ENCODE data around the gene ERICH3.

The ERICH3 gene, protein sequence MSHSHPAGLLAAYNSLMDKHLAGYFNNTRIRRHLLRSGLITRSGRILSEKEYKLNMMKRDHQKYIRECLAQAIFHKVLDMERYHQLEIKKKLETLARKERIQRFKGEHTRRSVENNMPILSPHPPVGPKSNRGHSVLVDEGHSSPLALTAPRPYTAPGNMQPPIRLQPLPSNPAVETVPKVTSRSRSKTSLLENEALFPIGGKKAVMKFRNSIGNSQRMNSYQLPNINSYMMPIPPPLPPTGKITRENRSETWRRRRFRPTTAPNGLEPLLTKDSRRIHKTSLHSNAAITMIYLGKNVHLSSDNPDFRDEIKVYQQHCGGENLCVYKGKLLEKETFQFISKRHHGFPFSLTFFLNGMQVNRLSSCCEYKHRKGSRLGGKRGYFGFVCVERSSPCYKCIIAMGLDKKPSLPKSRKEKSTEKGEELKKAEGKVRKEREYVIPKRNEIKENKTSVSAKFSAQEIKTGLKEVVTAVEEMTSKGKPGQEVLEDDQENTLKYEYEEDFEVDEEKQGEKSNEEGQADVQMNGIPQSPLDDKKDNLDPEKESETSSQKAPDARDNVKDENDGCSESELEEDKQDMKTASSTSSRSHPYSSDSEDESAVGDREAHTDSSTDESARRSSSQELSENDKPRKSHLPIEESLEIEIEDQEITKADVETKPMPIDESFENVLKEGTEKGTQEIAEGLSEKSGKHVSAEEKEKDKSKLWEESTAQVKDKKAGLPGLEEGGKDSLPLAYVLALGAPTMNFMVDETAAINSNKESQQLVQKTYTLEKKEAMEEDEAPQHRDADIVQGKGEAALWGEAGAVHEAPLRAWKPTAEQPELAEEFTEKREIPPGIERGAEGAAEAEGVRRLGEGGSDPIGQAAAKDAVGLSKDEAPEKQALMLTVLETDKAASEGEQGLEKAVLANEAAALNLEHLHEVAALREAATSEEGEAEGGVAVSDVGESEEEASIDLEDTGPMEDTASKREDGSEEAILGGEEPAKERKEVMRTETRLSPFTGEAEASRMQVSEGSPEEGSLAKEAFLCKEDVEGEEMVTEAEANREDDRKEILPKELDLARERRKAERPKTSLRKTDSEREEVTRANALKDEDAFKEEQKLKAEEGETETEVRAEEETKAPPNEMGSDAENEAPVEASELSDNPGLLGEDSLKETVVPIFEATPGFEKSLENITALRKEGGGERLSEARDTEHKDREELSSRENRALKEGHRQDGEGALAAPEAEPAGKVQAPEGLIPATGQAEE (N-terminal part only)

DNA sequence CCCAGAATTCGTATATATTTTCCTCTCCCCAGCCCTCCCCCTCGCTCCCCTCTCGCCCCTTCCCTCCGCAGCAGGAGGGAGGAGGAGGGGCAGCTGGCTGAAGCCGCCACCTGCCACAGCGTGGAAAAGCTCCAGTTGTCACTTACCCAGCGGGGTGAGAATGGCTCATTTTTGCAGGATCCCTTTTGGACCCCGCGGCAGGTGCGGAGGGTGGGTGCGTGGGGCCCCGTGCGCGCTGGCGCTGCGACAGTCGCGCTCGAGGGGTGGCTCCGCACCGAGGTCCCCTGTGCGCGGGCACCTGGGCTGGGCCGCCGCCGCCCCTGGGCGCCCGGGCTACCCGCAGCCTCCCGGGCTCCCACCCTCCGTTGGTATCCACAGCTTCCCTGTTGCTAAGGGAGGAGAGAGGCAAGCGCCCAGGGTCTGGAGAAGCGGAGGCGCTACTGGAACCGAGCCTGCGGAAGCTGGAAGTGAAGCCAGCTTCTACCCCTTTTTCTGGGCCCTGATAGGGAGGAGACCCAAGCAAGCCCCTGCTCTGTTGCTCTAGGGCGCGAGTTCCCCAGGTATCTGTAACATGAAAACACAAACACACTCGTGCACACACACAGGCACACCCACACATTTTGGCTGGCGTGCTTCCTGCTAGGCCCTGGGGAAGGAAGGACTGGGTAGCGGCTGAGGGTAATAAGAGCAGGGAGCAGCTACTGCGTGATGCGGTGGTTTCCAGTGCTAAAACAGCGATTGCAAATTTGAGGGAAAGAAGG is at the start of gene ERICH3:
Gene ERICH3, minus strand, starts transcription at position 442 of the 761 bp plus-strand sequence. Its CDS starts 273 bp downstream, at position 169.
- Histone ChIP-seq H3K36me3 (ENCODE audit: insufficient read depth, low read length) (no peaks in the 10 kb centered on the region), H3K27ac (no peak within 1 kb of the TSS), H3K9ac (ENCODE audit: insufficient read length) (no peak within 1 kb of the TSS), H3K9me3 (ENCODE audit: low read depth, low read length) (no peaks in the 10 kb centered on the region), H3K4me3 (no peak within 1 kb of the TSS)
- no peak for DNase-seq (ENCODE audit: low read depth, low spot score)
- TF ChIP-seq EZH2 (IDR thresholded peaks at IDR 0.05) (no peak), POLR2AphosphoS5 (IDR thresholded peaks at IDR 0.05; ENCODE audit: borderline replicate concordance, low read depth, low read length) (no peak), FOXP2 (optimal IDR thresholded peaks at IDR 0.05; ENCODE audit: control extremely low read depth, extremely low read length, insufficient read depth) (no peak)

DNA sequence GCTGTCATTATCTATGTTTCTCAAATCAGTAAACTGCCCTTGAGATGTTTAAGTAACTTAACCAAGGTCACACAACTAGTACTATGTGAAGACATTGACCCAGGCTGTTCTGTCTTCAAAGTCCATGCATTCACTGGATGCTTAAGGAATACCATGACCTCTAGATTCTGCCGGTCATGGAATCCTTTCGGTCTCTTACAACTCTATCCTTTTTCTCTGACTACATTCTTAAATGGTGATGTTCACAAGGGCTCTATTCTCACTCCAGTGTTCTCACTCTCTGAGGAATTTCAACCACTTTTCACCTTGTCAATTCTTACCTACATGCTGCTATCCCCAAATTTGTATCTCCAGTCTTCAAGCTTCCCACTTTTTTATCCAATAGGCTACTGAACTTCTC is 44.0 kb upstream of the ERICH3 start:
- Histone ChIP-seq H3K36me3 (ENCODE audit: insufficient read depth, low read length) (peaks cover 29% of the 10 kb centered on the region), H3K9ac (ENCODE audit: insufficient read length) (no peak overlapping the region), H3K9me3 (ENCODE audit: low read depth, low read length) (no peaks in the 10 kb centered on the region), H3K27ac (no peak overlapping the region), H3K4me3 (no peak overlapping the region)
- no peak for DNase-seq (ENCODE audit: low read depth, low spot score)
- no peak for TF ChIP-seq POLR2AphosphoS5 (IDR thresholded peaks at IDR 0.05; ENCODE audit: borderline replicate concordance, low read depth, low read length)
- TF ChIP-seq FOXP2 (optimal IDR thresholded peaks at IDR 0.05; ENCODE audit: control extremely low read depth, extremely low read length, insufficient read depth), result no peak

DNA sequence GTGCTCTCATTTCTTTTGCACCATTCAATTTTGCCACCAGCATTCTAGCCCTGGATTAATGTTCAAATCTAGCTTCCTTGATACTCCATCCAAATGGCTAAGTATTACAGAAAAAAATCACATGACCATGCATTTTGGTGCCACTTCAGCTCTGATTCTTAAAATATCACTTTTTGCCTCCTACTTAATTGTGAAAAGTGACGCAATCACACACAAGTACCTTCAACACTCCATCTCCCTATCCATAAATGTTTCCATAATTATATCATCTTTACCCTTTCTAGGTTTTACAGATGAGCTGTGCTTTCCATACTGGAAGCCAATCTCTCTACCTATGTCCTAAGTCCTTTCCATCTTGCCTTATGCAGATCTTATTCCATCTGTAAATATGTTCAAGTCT is 43.2 kb upstream of the ERICH3 start:
- TF ChIP-seq EZH2 (IDR thresholded peaks at IDR 0.05) (no peak), POLR2AphosphoS5 (IDR thresholded peaks at IDR 0.05; ENCODE audit: borderline replicate concordance, low read depth, low read length) (no peak), FOXP2 (optimal IDR thresholded peaks at IDR 0.05; ENCODE audit: control extremely low read depth, extremely low read length, insufficient read depth) (no peak)
- H3K4me3 ChIP-seq, result no peak overlapping the region
- H3K27ac ChIP-seq, result no peak overlapping the region
- H3K36me3 ChIP-seq (ENCODE audit: insufficient read depth, low read length), result peaks cover 29% of the 10 kb centered on the region
- H3K9ac ChIP-seq (ENCODE audit: insufficient read length), result no peak overlapping the region
- H3K9me3 ChIP-seq (ENCODE audit: low read depth, low read length), result no peaks in the 10 kb centered on the region
- no peak for DNase-seq (ENCODE audit: low read depth, low spot score)

DNA sequence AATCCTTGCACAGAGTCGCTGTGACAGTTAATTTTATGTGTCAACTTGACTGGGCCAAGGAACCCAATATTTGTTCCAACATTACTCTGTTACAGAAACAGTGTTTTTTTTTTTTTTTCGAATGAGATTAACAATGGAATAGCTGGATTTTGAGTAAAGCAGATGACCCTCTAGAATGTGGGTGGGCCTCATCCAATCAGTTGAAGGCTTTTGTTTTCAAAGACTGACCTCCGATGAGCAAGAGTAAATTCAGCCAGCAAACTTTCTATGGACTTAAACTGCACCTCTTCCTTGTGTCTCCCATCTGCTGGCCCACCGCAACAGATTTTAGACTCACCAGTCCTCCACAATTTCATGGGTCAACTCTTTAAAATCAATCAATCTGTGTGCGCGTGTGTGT is 42.2 kb upstream of the ERICH3 start:
- Histone ChIP-seq H3K4me3 (no peak overlapping the region), H3K9me3 (ENCODE audit: low read depth, low read length) (no peaks in the 10 kb centered on the region), H3K9ac (ENCODE audit: insufficient read length) (no peak overlapping the region), H3K36me3 (ENCODE audit: insufficient read depth, low read length) (peaks cover 26% of the 10 kb centered on the region), H3K27ac (no peak overlapping the region)
- DNase-seq (ENCODE audit: low read depth, low spot score), result no peak
- TF ChIP-seq EZH2 (IDR thresholded peaks at IDR 0.05) (no peak), FOXP2 (optimal IDR thresholded peaks at IDR 0.05; ENCODE audit: control extremely low read depth, extremely low read length, insufficient read depth) (no peak), POLR2AphosphoS5 (IDR thresholded peaks at IDR 0.05; ENCODE audit: borderline replicate concordance, low read depth, low read length) (no peak)

DNA sequence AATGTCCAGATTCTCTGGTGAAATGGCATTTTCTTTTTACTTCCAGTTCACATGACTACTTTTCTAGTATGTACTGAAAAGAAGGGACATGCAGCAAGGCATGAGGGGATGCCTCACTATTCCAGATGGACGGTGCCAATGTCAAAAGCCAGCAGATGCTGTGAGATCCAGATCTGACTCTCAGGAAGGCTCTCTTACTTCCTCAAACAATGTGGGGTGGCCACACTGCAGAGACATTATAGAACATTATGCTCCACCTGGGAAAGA is 41.6 kb upstream of the ERICH3 start:
- TF ChIP-seq POLR2AphosphoS5 (IDR thresholded peaks at IDR 0.05; ENCODE audit: borderline replicate concordance, low read depth, low read length), result no peak
- no peak for TF ChIP-seq FOXP2 (optimal IDR thresholded peaks at IDR 0.05; ENCODE audit: control extremely low read depth, extremely low read length, insufficient read depth)
- no peak for TF ChIP-seq EZH2 (IDR thresholded peaks at IDR 0.05)
- H3K9me3 ChIP-seq (ENCODE audit: low read depth, low read length), result no peaks in the 10 kb centered on the region
- DNase-seq (ENCODE audit: low read depth, low spot score), result no peak

DNA sequence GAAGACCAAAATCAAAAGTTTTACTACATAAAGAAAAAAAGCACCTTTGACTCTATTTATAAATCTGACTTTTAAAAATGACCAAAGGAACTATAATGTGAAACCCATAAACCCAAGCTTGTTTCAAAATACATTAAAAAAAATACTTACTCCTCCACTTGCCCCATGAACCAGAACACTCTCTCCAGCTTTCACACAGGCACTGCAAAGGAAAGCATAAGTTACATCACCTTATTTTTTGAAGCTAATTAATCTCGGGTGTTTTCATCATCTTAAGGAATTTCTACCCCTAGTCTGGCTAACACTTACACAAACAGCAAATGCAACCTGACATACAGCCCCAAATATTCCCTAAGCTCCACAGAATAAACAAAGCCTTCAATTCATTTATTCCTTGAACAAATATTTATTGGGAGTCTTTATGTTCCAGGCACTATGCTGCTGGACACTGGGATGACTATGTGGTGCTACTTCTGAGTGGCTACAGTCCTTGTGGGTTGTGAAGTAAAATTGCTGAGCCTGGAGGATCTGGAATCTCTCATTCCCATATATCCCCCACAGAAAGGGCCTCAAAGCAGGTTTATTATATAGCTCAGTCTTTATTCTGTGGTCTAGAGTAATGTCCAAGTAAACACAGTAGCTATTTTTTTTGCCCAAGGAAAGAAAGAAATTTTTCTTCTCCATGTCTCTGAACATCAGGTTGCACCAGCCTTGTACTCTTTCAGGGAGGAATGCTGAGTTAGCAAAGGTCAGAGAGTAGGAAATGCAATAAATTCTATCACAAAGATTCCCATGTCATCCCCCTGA is 41.0 kb upstream of the ERICH3 start:
- Histone ChIP-seq H3K9me3 (ENCODE audit: low read depth, low read length) (no peaks in the 10 kb centered on the region), H3K27ac (peak overlapping the region; percentile 48; the same call in 1 of the 2 replicates), H3K36me3 (ENCODE audit: insufficient read depth, low read length) (peaks cover 17% of the 10 kb centered on the region), H3K4me3 (no peak overlapping the region), H3K9ac (ENCODE audit: insufficient read length) (peak overlapping the region; percentile 29)
- DNase-seq (ENCODE audit: low read depth, low spot score), result no peak
- TF ChIP-seq POLR2AphosphoS5 (IDR thresholded peaks at IDR 0.05; ENCODE audit: borderline replicate concordance, low read depth, low read length) (no peak), FOXP2 (optimal IDR thresholded peaks at IDR 0.05; ENCODE audit: control extremely low read depth, extremely low read length, insufficient read depth) (no peak), EZH2 (IDR thresholded peaks at IDR 0.05) (no peak)

More for the DNA sequence above, 41.6 kb upstream of the ERICH3 start:
- no peak overlapping the region for H3K9ac ChIP-seq (ENCODE audit: insufficient read length)
- H3K4me3 ChIP-seq, result no peak overlapping the region
- H3K27ac ChIP-seq, result peak overlapping the region; percentile 48; the same call in 1 of the 2 replicates
- peaks cover 21% of the 10 kb centered on the region for H3K36me3 ChIP-seq (ENCODE audit: insufficient read depth, low read length)

DNA sequence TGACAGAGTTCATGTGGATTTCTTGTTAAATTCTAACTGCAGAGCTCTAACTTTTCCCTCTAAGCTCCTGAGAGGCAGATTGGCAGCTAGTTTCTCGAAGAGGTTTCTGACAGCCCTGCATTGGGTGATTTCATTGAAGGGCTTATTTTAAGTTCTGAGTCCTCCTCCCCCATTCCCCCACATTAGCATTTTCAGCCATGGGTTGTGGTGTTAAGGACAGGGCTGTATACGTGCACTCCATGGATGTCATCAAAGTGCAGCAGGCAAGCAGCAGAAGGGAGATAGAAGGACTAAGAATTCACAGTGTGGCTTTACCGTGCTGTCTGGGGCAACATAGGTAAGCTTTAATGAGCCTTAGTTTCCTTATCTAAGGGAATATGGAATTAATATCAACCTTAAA is 40.3 kb upstream of the ERICH3 start:
- Histone ChIP-seq H3K4me3 (no peak overlapping the region), H3K27ac (no peak overlapping the region), H3K9me3 (ENCODE audit: low read depth, low read length) (no peaks in the 10 kb centered on the region), H3K36me3 (ENCODE audit: insufficient read depth, low read length) (peaks cover 13% of the 10 kb centered on the region), H3K9ac (ENCODE audit: insufficient read length) (no peak overlapping the region)
- no peak for DNase-seq (ENCODE audit: low read depth, low spot score)
- TF ChIP-seq POLR2AphosphoS5 (IDR thresholded peaks at IDR 0.05; ENCODE audit: borderline replicate concordance, low read depth, low read length), result no peak
- TF ChIP-seq FOXP2 (optimal IDR thresholded peaks at IDR 0.05; ENCODE audit: control extremely low read depth, extremely low read length, insufficient read depth), result no peak
- TF ChIP-seq EZH2 (IDR thresholded peaks at IDR 0.05), result no peak

Data from SK-N-MC (cell line).